GM23338 (cell line): ENCODE measurements around the gene PPP1R15B. TPM values are rescaled to one million over a fixed set of nuclear protein-coding genes. Genes with fewer than 3 reads are reported as not detected.
"Not testable (repeated sequence)": the region's sequence is repeated elsewhere in the genome, so short reads cannot be mapped to it uniquely, and the experiment has no call there.

Experiments
- ATAC-seq: fragments of 200-7000 bp; cut with Tn5 transposase; 3 replicates; pipeline ENCODE4 v1.9.1; 2020
- DNase-seq: peaks from one replicate; pipeline ENCODE4 v3.0.0-alpha.2; 2015; ENCODE audit warnings: low spot score
- H2AFZ ChIP-seq: fragments of 200-600 bp; sonication (generic); 2 replicates; pipeline ENCODE4 v1.8.0; 2016; ENCODE audit warnings: antibody characterized with exemption, mild to moderate bottlenecking, moderate library complexity
- H3F3A ChIP-seq: fragments of 200-600 bp; sonication (generic); replicated peaks from 2 replicates; pipeline ENCODE4 v1.8.0; 2017; ENCODE audit warnings: antibody characterized with exemption, mixed run types, low read depth
- H3K27ac ChIP-seq: fragments of 200-600 bp; sonication (generic); 2 replicates; pipeline ENCODE4 v1.6.1; 2016; ENCODE audit warnings: low read depth
- H3K27me3 ChIP-seq: fragments of 200-600 bp; sonication (generic); 2 replicates; pipeline ENCODE4 v1.8.0; 2016; ENCODE audit warnings: mild to moderate bottlenecking, mixed run types, moderate library complexity; ENCODE audit not compliant: insufficient read depth
- H3K36me3 ChIP-seq: fragments of 200-600 bp; sonication (generic); 2 replicates; pipeline ENCODE4 v1.8.0; 2016; ENCODE audit warnings: mild to moderate bottlenecking; ENCODE audit not compliant: insufficient read depth
- H3K4me1 ChIP-seq: fragments of 200-600 bp; sonication (generic); 2 replicates; pipeline ENCODE4 v1.8.0; 2016; ENCODE audit warnings: mild to moderate bottlenecking, moderate library complexity; ENCODE audit not compliant: insufficient read depth
- H3K4me2 ChIP-seq: fragments of 200-600 bp; sonication (generic); 2 replicates; pipeline ENCODE4 v1.7.1; 2017; ENCODE audit warnings: mixed run types
- H3K4me3 ChIP-seq: fragments of 200-600 bp; sonication (generic); 2 replicates; pipeline ENCODE4 v1.6.1; 2016; ENCODE audit warnings: mixed run types
- H3K79me2 ChIP-seq: fragments of 200-600 bp; sonication (generic); replicated peaks from 2 replicates; pipeline ENCODE4 v1.8.0; 2017; ENCODE audit warnings: mild to moderate bottlenecking; ENCODE audit not compliant: insufficient read depth
- H3K9me2 ChIP-seq: fragments of 200-600 bp; sonication (generic); 2 replicates; pipeline ENCODE4 v1.8.0; 2017; ENCODE audit not compliant: insufficient read depth
- H4K20me1 ChIP-seq: fragments of 200-600 bp; sonication (generic); replicated peaks from 2 replicates; pipeline ENCODE4 v1.8.0; 2017; ENCODE audit warnings: mild to moderate bottlenecking; ENCODE audit not compliant: insufficient read depth
- H3K27ac Mint-ChIP-seq: 2 replicates; pipeline ENCODE4 v1.8.0; 2020; ENCODE audit warnings: inconsistent platforms, mild to moderate bottlenecking, moderate library complexity, mixed read lengths
- H3K27me3 Mint-ChIP-seq: 3 replicates; pipeline ENCODE4 v1.8.0; 2022; ENCODE audit warnings: low read depth, mild to moderate bottlenecking, moderate library complexity, mixed read lengths, inconsistent platforms; ENCODE audit not compliant: insufficient read depth, poor library complexity
- H3K36me3 Mint-ChIP-seq: 3 replicates; pipeline ENCODE4 v1.8.0; 2021; ENCODE audit warnings: low read depth, mild to moderate bottlenecking, inconsistent platforms, moderate library complexity, mixed read lengths
- H3K4me1 Mint-ChIP-seq: 3 replicates; pipeline ENCODE4 v1.8.0; 2020; ENCODE audit warnings: mild to moderate bottlenecking, inconsistent platforms, mixed read lengths
- H3K4me3 Mint-ChIP-seq: 3 replicates; pipeline ENCODE4 v1.8.0; 2021; ENCODE audit warnings: moderate library complexity, mild to moderate bottlenecking, inconsistent platforms, mixed read lengths
- H3K9me3 Mint-ChIP-seq: 3 replicates; pipeline ENCODE4 v1.8.0; 2020; ENCODE audit warnings: moderate library complexity, mild to moderate bottlenecking, inconsistent platforms, mixed read lengths
- ETS1 ChIP-seq: IDR thresholded peaks from 2 replicates; pipeline ENCODE4 v1.6.1; 2016; ENCODE audit warnings: antibody characterized with exemption
- EZH2 ChIP-seq: fragments of 200-600 bp; sonication (generic); IDR thresholded peaks from one replicate; pipeline ENCODE4 v1.8.0; 2017; ENCODE audit warnings: antibody characterized with exemption, mild to moderate bottlenecking, low read depth; ENCODE audit not compliant: unreplicated experiment
- EZH2phosphoT487 ChIP-seq: fragments of 200-600 bp; sonication (generic); IDR thresholded peaks from one replicate; pipeline ENCODE4 v1.8.1; 2018; ENCODE audit warnings: antibody characterized with exemption; ENCODE audit not compliant: unreplicated experiment
- JUNB ChIP-seq: IDR thresholded peaks from one replicate; pipeline ENCODE4 v1.6.1; 2016; ENCODE audit warnings: antibody characterized with exemption; ENCODE audit not compliant: unreplicated experiment
- NANOG ChIP-seq: IDR thresholded peaks from 2 replicates; pipeline ENCODE4 v1.6.1; 2016; ENCODE audit warnings: antibody characterized with exemption, borderline replicate concordance
- POLR2AphosphoS5 ChIP-seq: IDR thresholded peaks from 2 replicates; pipeline ENCODE4 v1.6.1; 2016; ENCODE audit warnings: antibody characterized with exemption, low read depth
- ZNF331 ChIP-seq: fragments of 250-450 bp; sonication (Bioruptor Pico); IDR thresholded peaks from 2 replicates; pipeline ENCODE4 v1.5.0; 2020; ENCODE audit warnings: low read depth, mild to moderate bottlenecking, moderate library complexity
- polyA plus RNA-seq: library from polyadenylated mRNA; unstranded; fragments of >200 nt; fragmentation: Nextera tagmentation; extraction: Ambion mirVana; gene quantifications from 2 replicates; pipeline ENCODE4 v1.2.1, GENCODE V29; 2016
- total RNA-seq: library from RNA; depleted of rRNA; stranded (reverse); fragments of >200 nt; shearing (Covaris generic); gene quantifications from 2 replicates; pipeline ENCODE4 v1.2.3, GENCODE V29; 2014
- TF ChIP-seq, protein P1 (sequence below), 2 experiments: fragments of 200-600 bp in 1 of 2; sonication (generic) in 1 of 2; conservative IDR thresholded peaks; 2 replicates each; pipeline versions ENCODE4 v1.5.1 to v1.6.1; 2016 to 2017; ENCODE audit warnings: antibody characterized with exemption in 2 of 2, low read depth in 2 of 2, mild to moderate bottlenecking in 2 of 2, moderate library complexity in 1 of 2

PPP1R15B gene
- total and polyA plus RNA-seq, 2 experiments from 2014 or later = 17.3 to 64.3 TPM

DNA sequence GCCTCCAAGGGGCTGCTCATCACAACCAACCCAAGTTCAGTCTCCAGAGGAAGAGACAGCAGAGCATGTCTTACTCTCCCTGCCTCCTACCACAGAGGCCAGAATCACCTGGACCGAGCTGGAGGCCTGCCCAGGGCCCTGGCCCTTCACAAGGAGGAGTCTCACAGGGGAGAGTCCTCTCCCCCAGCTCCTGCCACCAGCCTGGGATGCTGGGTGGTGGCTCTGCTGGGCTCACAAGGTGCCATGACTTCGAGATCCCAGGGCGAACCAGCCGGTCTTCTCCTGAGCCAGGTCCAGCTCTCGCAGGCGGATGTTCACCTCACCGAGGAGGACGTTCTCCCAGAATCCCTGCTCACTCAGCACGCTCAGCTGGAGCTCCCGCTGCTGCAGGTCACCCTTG is 13.0 kb upstream of the PPP1R15B start:
- peaks cover 20% of the 10 kb centered on the region; the same call in 2 of the 3 replicates for H3K36me3 Mint-ChIP-seq
- ATAC-seq (no peak), DNase-seq (no peak)
- H3K27me3 Mint-ChIP-seq = no peaks in the 10 kb centered on the region
- Histone ChIP-seq H2AFZ (no peak overlapping the region), H3K79me2 (no peaks in the 10 kb centered on the region), H3K4me2 (no peak overlapping the region), H3K4me3 (no peak overlapping the region), H3K9me2 (no peaks in the 10 kb centered on the region), H3K36me3 (peaks cover 3% of the 10 kb centered on the region), H4K20me1 (no peaks in the 10 kb centered on the region), H3K27ac (no peak overlapping the region), H3F3A (no peaks in the 10 kb centered on the region), H3K4me1 (peaks cover 12% of the 10 kb centered on the region; the same call in 1 of the 2 replicates), H3K27me3 (no peaks in the 10 kb centered on the region)
- H3K9me3 Mint-ChIP-seq = no peaks in the 10 kb centered on the region
- H3K4me3 Mint-ChIP-seq = no peak overlapping the region
- H3K27ac Mint-ChIP-seq = no peak overlapping the region
- TF ChIP-seq NANOG (no peak), ZNF331 (CRISPR knock-in tag) (no peak), POLR2AphosphoS5 (no peak), EZH2phosphoT487 (no peak), JUNB (no peak), EZH2 (no peak), ETS1 (no peak)
- TF ChIP-seq, protein P1, sequence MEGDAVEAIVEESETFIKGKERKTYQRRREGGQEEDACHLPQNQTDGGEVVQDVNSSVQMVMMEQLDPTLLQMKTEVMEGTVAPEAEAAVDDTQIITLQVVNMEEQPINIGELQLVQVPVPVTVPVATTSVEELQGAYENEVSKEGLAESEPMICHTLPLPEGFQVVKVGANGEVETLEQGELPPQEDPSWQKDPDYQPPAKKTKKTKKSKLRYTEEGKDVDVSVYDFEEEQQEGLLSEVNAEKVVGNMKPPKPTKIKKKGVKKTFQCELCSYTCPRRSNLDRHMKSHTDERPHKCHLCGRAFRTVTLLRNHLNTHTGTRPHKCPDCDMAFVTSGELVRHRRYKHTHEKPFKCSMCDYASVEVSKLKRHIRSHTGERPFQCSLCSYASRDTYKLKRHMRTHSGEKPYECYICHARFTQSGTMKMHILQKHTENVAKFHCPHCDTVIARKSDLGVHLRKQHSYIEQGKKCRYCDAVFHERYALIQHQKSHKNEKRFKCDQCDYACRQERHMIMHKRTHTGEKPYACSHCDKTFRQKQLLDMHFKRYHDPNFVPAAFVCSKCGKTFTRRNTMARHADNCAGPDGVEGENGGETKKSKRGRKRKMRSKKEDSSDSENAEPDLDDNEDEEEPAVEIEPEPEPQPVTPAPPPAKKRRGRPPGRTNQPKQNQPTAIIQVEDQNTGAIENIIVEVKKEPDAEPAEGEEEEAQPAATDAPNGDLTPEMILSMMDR (conservative IDR thresholded peaks at IDR 0.05; ENCODE audit: low read depth in 2 of 2) = no peak
- H3K4me1 Mint-ChIP-seq = peaks cover 10% of the 10 kb centered on the region

GRCh38 chr1:204422061-204422705 is 10.6 kb upstream of the PPP1R15B start:
- ATAC-seq, H3K9me2 ChIP-seq, H3K9me3 Mint-ChIP-seq, H3K36me3 ChIP-seq, H3K4me3 Mint-ChIP-seq, H3K27ac Mint-ChIP-seq, H3K4me3 ChIP-seq, H3K79me2 ChIP-seq, H2AFZ ChIP-seq, H3F3A ChIP-seq, H3K4me2 ChIP-seq, H4K20me1 ChIP-seq, H3K27me3 ChIP-seq, H3K27me3 Mint-ChIP-seq, DNase-seq: not testable (repeated sequence)
- H3K36me3 Mint-ChIP-seq = peaks cover 17% of the 10 kb centered on the region; the same call in 2 of the 3 replicates
- Histone ChIP-seq H3K4me1 (peaks cover 12% of the 10 kb centered on the region; the same call in 1 of the 2 replicates), H3K27ac (0 out of 2 replicates have a peak overlapping the region, but pooled peaks have one; percentile 42)
- peaks cover 17% of the 10 kb centered on the region for H3K4me1 Mint-ChIP-seq
